H1 (cell line): Measurements from ENCODE around the gene TAF3. TPM values are rescaled to one million over a fixed set of nuclear protein-coding genes. Genes with fewer than 3 reads are reported as not detected.

ENCODE experiments used
- CTCF ChIA-PET: fragments of 300-600 bp; sonication (Branson Sonifier 250); formaldehyde crosslinking; loops from one replicate; lab custom pipeline; 2021; ENCODE audit not compliant: partially characterized antibody; lab: Charles Lee
- POLR2A ChIA-PET: fragments of 300-600 bp; sonication (Branson Sonifier 250); formaldehyde crosslinking; loops from one replicate; lab custom pipeline; 2021; ENCODE audit warnings: inconsistent platforms; ENCODE audit not compliant: partially characterized antibody; lab: Charles Lee
- DNase-seq, 2 experiments: peaks; one replicate each; pipeline versions ENCODE4 v3.0.0 to v3.0.0-alpha.2; 2010 to 2022; ENCODE audit warnings: low spot score in 2 of 2, low read depth in 1 of 2, mixed read lengths in 1 of 2
- FAIRE-seq: peaks from 2 replicates; lab custom pipeline; 2011; peaks lifted over from hg19 to GRCh38; lab: Jason Lieb, UNC
- H2AFZ ChIP-seq: 2 replicates; pipeline ENCODE4 v1.8.1; 2012; ENCODE audit warnings: low read length, inconsistent platforms
- H2AK5ac ChIP-seq: 2 replicates; pipeline ENCODE4 v1.6.1; 2013; ENCODE audit warnings: low read depth, low read length
- H2BK120ac ChIP-seq: replicated peaks from 2 replicates; pipeline ENCODE3; 2013; ENCODE audit warnings: low read depth, low read length, inconsistent platforms
- H2BK12ac ChIP-seq: 2 replicates; pipeline ENCODE4 v1.6.1; 2013; ENCODE audit warnings: low read depth, low read length
- H2BK15ac ChIP-seq: 2 replicates; pipeline ENCODE4 v1.6.1; 2013; ENCODE audit warnings: low read length
- H2BK20ac ChIP-seq: 2 replicates; pipeline ENCODE4 v1.6.1; 2013; ENCODE audit warnings: low read length
- H2BK5ac ChIP-seq: 2 replicates; pipeline ENCODE4 v1.6.1; 2013; ENCODE audit warnings: low read depth, low read length
- H3K14ac ChIP-seq: 2 replicates; pipeline ENCODE4 v1.6.1; 2013; ENCODE audit warnings: inconsistent platforms; ENCODE audit not compliant: insufficient read length
- H3K18ac ChIP-seq: 2 replicates; pipeline ENCODE4 v1.6.1; 2013; ENCODE audit warnings: low read length; ENCODE audit errors: extremely low read depth
- H3K23ac ChIP-seq: 2 replicates; pipeline ENCODE4 v1.6.1; 2013; ENCODE audit warnings: inconsistent platforms; ENCODE audit not compliant: insufficient read length
- H3K23me2 ChIP-seq: 2 replicates; pipeline ENCODE4 v1.6.1; 2013; ENCODE audit warnings: low read depth, low read length
- H3K27ac ChIP-seq: 2 replicates; pipeline ENCODE4 v1.6.1; 2011; ENCODE audit warnings: low read depth, low read length, inconsistent platforms
- H3K27me3 ChIP-seq, 4 experiments: replicated peaks in 1 of 4; 1 replicate in 1 of 4; 2 replicates in 3 of 4; pipeline versions ENCODE4 v1.6.1 to v1.8.1; 2011 to 2013; ENCODE audit warnings: low read length in 3 of 4, mild to moderate bottlenecking in 3 of 4, inconsistent platforms in 2 of 4, mixed read lengths in 2 of 4, moderate library complexity in 1 of 4; ENCODE audit not compliant: control insufficient read depth in 3 of 4, insufficient read depth in 3 of 4; ENCODE audit errors: extremely low read depth in 1 of 4
- H3K36me3 ChIP-seq, 4 experiments: 2 replicates each; pipeline versions ENCODE4 v1.6.1 to v1.8.1; 2011 to 2013; ENCODE audit warnings: mild to moderate bottlenecking in 4 of 4, low read length in 3 of 4, moderate library complexity in 2 of 4, control low read depth in 1 of 4, inconsistent platforms in 1 of 4; ENCODE audit not compliant: insufficient read depth in 4 of 4, control insufficient read depth in 2 of 4
- H3K4ac ChIP-seq: replicated peaks from 2 replicates; pipeline ENCODE3; 2013; ENCODE audit warnings: low read length, low read depth, mixed read lengths, inconsistent platforms; ENCODE audit not compliant: insufficient read length
- H3K4me1 ChIP-seq, 4 experiments: replicated peaks in 1 of 4; 1 replicate in 1 of 4; 2 replicates in 3 of 4; pipeline versions ENCODE4 v1.6.1 to v1.8.1; 2011 to 2013; ENCODE audit warnings: low read length in 3 of 4, inconsistent platforms in 2 of 4, mixed read lengths in 1 of 4; ENCODE audit not compliant: insufficient read depth in 4 of 4, control insufficient read depth in 3 of 4
- H3K4me2 ChIP-seq, 2 experiments: 2 replicates each; pipeline versions ENCODE4 v1.6.1 to v1.8.1; 2011 to 2013; ENCODE audit warnings: low read depth in 2 of 2, low read length in 2 of 2, control low read depth in 1 of 2, inconsistent platforms in 1 of 2, mild to moderate bottlenecking in 1 of 2; ENCODE audit not compliant: insufficient read depth in 1 of 2
- H3K4me3 ChIP-seq, 4 experiments: fragments of 200-600, 300-600 bp in 1 of 4; sonication (generic), shearing (Covaris generic), sonication (Bioruptor Twin) in 1 of 4; 2 replicates each; pipeline versions ENCODE4 v1.5.1 to v1.8.1; 2011 to 2016; ENCODE audit warnings: low read length in 4 of 4, low read depth in 3 of 4, control low read depth in 2 of 4, inconsistent platforms in 2 of 4, mild to moderate bottlenecking in 2 of 4, mixed read lengths in 1 of 4, moderate library complexity in 1 of 4; ENCODE audit not compliant: insufficient read depth in 2 of 4; ENCODE audit errors: extremely low read depth in 1 of 4
- H3K56ac ChIP-seq: replicated peaks from 2 replicates; pipeline ENCODE3; 2013; ENCODE audit warnings: low read depth, mild to moderate bottlenecking, mixed read lengths, low read length, inconsistent platforms; ENCODE audit not compliant: insufficient read length
- H3K79me1 ChIP-seq: 2 replicates; pipeline ENCODE4 v1.6.1; 2013; ENCODE audit warnings: low read depth, low read length, control low read depth
- H3K79me2 ChIP-seq, 2 experiments: 2 replicates each; pipeline versions ENCODE4 v1.6.1 to v1.8.1; 2012 to 2013; ENCODE audit warnings: low read length in 2 of 2, mild to moderate bottlenecking in 2 of 2, inconsistent platforms in 1 of 2; ENCODE audit not compliant: insufficient read depth in 2 of 2, control insufficient read depth in 1 of 2
- H3K9ac ChIP-seq, 4 experiments: replicated peaks in 1 of 4; 1 replicate in 1 of 4; 2 replicates in 3 of 4; pipeline versions ENCODE4 v1.6.1 to v1.8.1; 2011 to 2013; ENCODE audit warnings: low read depth in 3 of 4, low read length in 3 of 4, control low read depth in 2 of 4, mild to moderate bottlenecking in 2 of 4, moderate library complexity in 2 of 4, inconsistent platforms in 1 of 4; ENCODE audit errors: extremely low read depth in 1 of 4
- H3K9me3 ChIP-seq, 2 experiments: 2 replicates each; pipeline versions ENCODE4 v1.6.1 to v1.8.1; 2012 to 2013; ENCODE audit warnings: mild to moderate bottlenecking in 2 of 2, moderate library complexity in 2 of 2, control low read depth in 1 of 2, inconsistent platforms in 1 of 2, low read depth in 1 of 2, low read length in 1 of 2, mixed read lengths in 1 of 2; ENCODE audit not compliant: insufficient read depth in 2 of 2
- H4K20me1 ChIP-seq, 2 experiments: replicated peaks in 1 of 2; 2 replicates each; pipeline versions ENCODE3 to v1.8.1; 2011 to 2013; ENCODE audit warnings: inconsistent platforms in 2 of 2, low read length in 2 of 2, mild to moderate bottlenecking in 1 of 2; ENCODE audit not compliant: insufficient read depth in 2 of 2, control insufficient read depth in 1 of 2
- H4K5ac ChIP-seq: 2 replicates; pipeline ENCODE4 v1.6.1; 2013; ENCODE audit warnings: low read length, low read depth, mixed read lengths, inconsistent platforms; ENCODE audit not compliant: insufficient read length
- H4K8ac ChIP-seq: 2 replicates; pipeline ENCODE4 v1.8.0; 2013; ENCODE audit warnings: mild to moderate bottlenecking, moderate library complexity, low read length, inconsistent platforms; ENCODE audit not compliant: insufficient read depth; ENCODE audit errors: extremely low read depth
- H4K91ac ChIP-seq: replicated peaks from 2 replicates; pipeline ENCODE3; 2013; ENCODE audit warnings: low read length, mixed read lengths, inconsistent platforms; ENCODE audit not compliant: insufficient read length
- ATF2 ChIP-seq: IDR thresholded peaks from 2 replicates; pipeline ENCODE4 v1.6.1; 2012; ENCODE audit warnings: low read length, inconsistent platforms
- BCL11A ChIP-seq, 2 experiments: IDR thresholded peaks; one replicate each; pipeline ENCODE4 v1.6.1; 2011; ENCODE audit warnings: low read depth in 2 of 2, low read length in 2 of 2, mild to moderate bottlenecking in 2 of 2
- CHD1 ChIP-seq: IDR thresholded peaks from 2 replicates; pipeline ENCODE4 v1.6.1; 2012; ENCODE audit warnings: low read depth, low read length, improper control_type of control experiment
- HDAC2 ChIP-seq, 2 experiments: fragments of 300-600 bp in 1 of 2; sonication (generic) in 1 of 2; IDR thresholded peaks; 2 replicates each; pipeline ENCODE4 v1.6.1; 2011 to 2012; ENCODE audit warnings: low read depth in 2 of 2, low read length in 2 of 2, mild to moderate bottlenecking in 2 of 2, moderate library complexity in 2 of 2, borderline replicate concordance in 1 of 2, inconsistent platforms in 1 of 2
- JUN ChIP-seq: IDR thresholded peaks from 2 replicates; pipeline ENCODE4 v1.6.1; 2011; ENCODE audit warnings: low read depth, mild to moderate bottlenecking, improper control_type of control experiment, low read length
- WGBS, 2 experiments: shearing (Covaris generic) in 1 of 2; methylation state at CpG; one replicate each; pipeline versions ENCODE4 v1.1.6 to v1.1.7; 2013 to 2015; ENCODE audit warnings: low lambda C conversion rate in 2 of 2, mixed read lengths in 2 of 2, inconsistent platforms in 1 of 2, low coverage in 1 of 2, missing lambda C conversion rate in 1 of 2; ENCODE audit not compliant: insufficient replicate concordance in 2 of 2, insufficient coverage in 1 of 2, insufficient read length in 1 of 2; ENCODE audit errors: extremely low coverage in 1 of 2, missing lambda C conversion rate in 1 of 2; 5-methylcytosine and 5-hydroxymethylcytosine counted together
- polyA plus RNA-seq, 7 experiments: library from polyadenylated mRNA; depleted of rRNA in 3 of 7; stranded (reverse) in 5 of 7; unstranded in 2 of 7; fragments of >200 nt in 5 of 7; fragments of 200-250 nt in 2 of 7; gene quantifications; 1 replicate in 5 of 7; 2 replicates in 1 of 7; 4 replicates in 1 of 7; pipeline versions ENCODE4 v1.2.1 to v1.2.3, GENCODE V29; 2011 to 2013; ENCODE audit warnings: missing spikeins in 2 of 7, mixed read lengths in 2 of 7
- total RNA-seq: library from RNA; stranded (reverse); fragmentation: NEBNext Ultra II Directional; extraction: Animal tissue kit (Norgen Biotek cat#: 25700); gene quantifications from 2 replicates; pipeline ENCODE4 v1.2.1, GENCODE V29; 2021

TAF3 gene
- total and polyA plus RNA-seq, 2 of the 8 experiments (the other 6 are each of a cell fraction or from before 2014, with no cell fraction given) = 1.5 to 11.2 TPM

GRCh38 chr10:7958442-7958841 lies 140.1 kb downstream of the TAF3 start:
- Histone ChIP-seq H3K9ac (no peak overlapping the region), H3K79me1 (no peaks in the 10 kb centered on the region), H3K79me2 (no peaks in the 10 kb centered on the region; a peak in 1 of 4 replicates), H3K36me3 (no peaks in the 10 kb centered on the region), H3K4me1 (no peaks in the 10 kb centered on the region), H3K9me3 (no peaks in the 10 kb centered on the region), H4K8ac (no peak overlapping the region), H3K27me3 (no peaks in the 10 kb centered on the region), H2BK20ac (no peak overlapping the region), H2AK5ac (no peak overlapping the region), H3K14ac (no peak overlapping the region), H3K4ac (no peak overlapping the region), H2BK5ac (no peak overlapping the region), H4K5ac (no peak overlapping the region), H3K4me2 (no peak overlapping the region), H2AFZ (no peak overlapping the region), H3K4me3 (no peak overlapping the region)
- WGBS, 2 experiments = 87% methylated on average over 5 of the region's 5 CpGs; no CpG with 5 or more reads in 1 of the 2 experiments
- DNase-seq (no peak), FAIRE-seq (no peak)
- POLR2A ChIA-PET = no interaction called here
- TF ChIP-seq BCL11A (IDR thresholded peaks at IDR 0.05; ENCODE audit: low read depth in 2 of 2, low read length in 2 of 2) (no peak), HDAC2 (IDR thresholded peaks at IDR 0.05; ENCODE audit: borderline replicate concordance in 1 of 2, low read depth in 2 of 2, low read length in 2 of 2) (no peak), ATF2 (no peak), JUN (no peak), CHD1 (no peak)
- TF ChIP-seq, all 59 proteins: peak for 0
- no peak overlapping the region for H2BK15ac ChIP-seq
- H3K23ac ChIP-seq = no peak overlapping the region
- no peak overlapping the region for H3K27ac ChIP-seq
- H4K20me1 ChIP-seq = no peaks in the 10 kb centered on the region
- no peak overlapping the region for H3K18ac ChIP-seq
- H2BK120ac ChIP-seq = no peak overlapping the region
- H3K56ac ChIP-seq = no peak overlapping the region
- H3K23me2 ChIP-seq = no peaks in the 10 kb centered on the region
- CTCF ChIA-PET = no interaction called here
- no peak overlapping the region for H2BK12ac ChIP-seq
- H4K91ac ChIP-seq = no peak overlapping the region
